ENCODE data around the gene MCRIP1. TPM values are rescaled to one million over a fixed set of nuclear protein-coding genes. Genes with fewer than 3 reads are reported as not detected.

MCRIP1 gene
- total and polyA plus RNA-seq, 7 donors: 37.0 to 129 (median 116) TPM

GRCh38 chr17:81814748-81815645, 18.1 kb downstream of the MCRIP1 start:
- Histone ChIP-seq H3K4me1 (no peaks in the 10 kb centered on the region), H3K27ac (no peak overlapping the region), H3K36me3 (no peaks in the 10 kb centered on the region), H3K9me3 (no peaks in the 10 kb centered on the region), H3K27me3 (peaks cover 2 to 68% (median 31%) of the 10 kb centered on the region in 3 donors), H3K4me3 (no peak overlapping the region)
- TF ChIP-seq, protein P1, sequence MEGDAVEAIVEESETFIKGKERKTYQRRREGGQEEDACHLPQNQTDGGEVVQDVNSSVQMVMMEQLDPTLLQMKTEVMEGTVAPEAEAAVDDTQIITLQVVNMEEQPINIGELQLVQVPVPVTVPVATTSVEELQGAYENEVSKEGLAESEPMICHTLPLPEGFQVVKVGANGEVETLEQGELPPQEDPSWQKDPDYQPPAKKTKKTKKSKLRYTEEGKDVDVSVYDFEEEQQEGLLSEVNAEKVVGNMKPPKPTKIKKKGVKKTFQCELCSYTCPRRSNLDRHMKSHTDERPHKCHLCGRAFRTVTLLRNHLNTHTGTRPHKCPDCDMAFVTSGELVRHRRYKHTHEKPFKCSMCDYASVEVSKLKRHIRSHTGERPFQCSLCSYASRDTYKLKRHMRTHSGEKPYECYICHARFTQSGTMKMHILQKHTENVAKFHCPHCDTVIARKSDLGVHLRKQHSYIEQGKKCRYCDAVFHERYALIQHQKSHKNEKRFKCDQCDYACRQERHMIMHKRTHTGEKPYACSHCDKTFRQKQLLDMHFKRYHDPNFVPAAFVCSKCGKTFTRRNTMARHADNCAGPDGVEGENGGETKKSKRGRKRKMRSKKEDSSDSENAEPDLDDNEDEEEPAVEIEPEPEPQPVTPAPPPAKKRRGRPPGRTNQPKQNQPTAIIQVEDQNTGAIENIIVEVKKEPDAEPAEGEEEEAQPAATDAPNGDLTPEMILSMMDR (IDR thresholded peaks at IDR 0.05): no peak
- TF ChIP-seq POLR2AphosphoS5 (IDR thresholded peaks at IDR 0.05) (no peak), EP300 (IDR thresholded peaks at IDR 0.05) (no peak)
- 56 to 76% methylated on average over 23 to 24 of the region's 24 CpGs for WGBS, 2 donors
- intact Hi-C loops (cut with DNase I): no loop called here
- no peak for DNase-seq

- no peak for TF ChIP-seq EP300 (IDR thresholded peaks at IDR 0.05)
- TF ChIP-seq POLR2AphosphoS5 (IDR thresholded peaks at IDR 0.05): no peak
- TF ChIP-seq, protein P1 (IDR thresholded peaks at IDR 0.05): no peak
- TF ChIP-seq POLR2A (IDR thresholded peaks at IDR 0.05): no peak
- H3K27me3 ChIP-seq: peaks cover 2 to 68% (median 26%) of the 10 kb centered on the region in 3 donors
- H3K27ac ChIP-seq: no peak overlapping the region
Measured at GRCh38 chr17:81813861-81814683, 19.0 kb downstream of the MCRIP1 start.

DNA sequence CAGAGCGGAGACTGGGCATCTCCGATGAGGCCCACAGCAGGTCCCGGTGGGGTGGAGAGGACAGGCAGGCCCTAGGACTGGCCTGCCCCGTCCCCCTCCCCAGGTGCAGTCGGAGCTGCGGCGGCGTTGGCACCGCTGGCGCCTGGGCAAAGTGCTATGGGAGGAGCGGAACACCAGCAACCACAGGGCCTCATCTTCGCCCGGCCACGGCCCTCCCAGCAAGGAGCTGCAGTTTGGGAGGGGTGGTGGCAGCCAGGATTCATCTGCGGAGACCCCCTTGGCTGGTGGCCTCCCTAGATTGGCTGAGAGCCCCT, 19.8 kb downstream of the MCRIP1 start:
- 85 to 92% methylated on average over 15 of the region's 15 CpGs for WGBS, 2 donors
- Histone ChIP-seq H3K9me3 (no peaks in the 10 kb centered on the region), H3K4me1 (no peaks in the 10 kb centered on the region), H3K27ac (no peak overlapping the region), H3K36me3 (no peaks in the 10 kb centered on the region), H3K4me3 (no peak overlapping the region), H3K27me3 (peaks cover 2 to 71% (median 26%) of the 10 kb centered on the region in 3 donors)
- no peak for TF ChIP-seq POLR2A (IDR thresholded peaks at IDR 0.05)
- no peak for TF ChIP-seq POLR2AphosphoS5 (IDR thresholded peaks at IDR 0.05)
- no peak for TF ChIP-seq EP300 (IDR thresholded peaks at IDR 0.05)
- TF ChIP-seq, protein P1 (IDR thresholded peaks at IDR 0.05): no peak
- DNase-seq: no peak
- intact Hi-C loops (cut with DNase I): no loop called here

More at GRCh38 chr17:81813861-81814683, 19.0 kb downstream of the MCRIP1 start:
- intact Hi-C loops (cut with DNase I): no loop called here
- WGBS, 2 donors: 92 to 93% methylated on average over 41 of the region's 41 CpGs
- Histone ChIP-seq H3K4me1 (no peaks in the 10 kb centered on the region), H3K9me3 (no peaks in the 10 kb centered on the region), H3K4me3 (no peak overlapping the region), H3K36me3 (no peaks in the 10 kb centered on the region)
- DNase-seq: no peak

- no peak for DNase-seq
- H3K4me3 ChIP-seq: no peak overlapping the region
- H3K4me1 ChIP-seq: no peaks in the 10 kb centered on the region
- H3K36me3 ChIP-seq: no peaks in the 10 kb centered on the region
- intact Hi-C loops (cut with DNase I): no loop called here
- 84 to 89% methylated on average over 45 of the region's 45 CpGs for WGBS, 2 donors
- no peaks in the 10 kb centered on the region for H3K9me3 ChIP-seq
- no peak for TF ChIP-seq POLR2AphosphoS5 (IDR thresholded peaks at IDR 0.05)
- TF ChIP-seq EP300 (IDR thresholded peaks at IDR 0.05): no peak
- no peak for TF ChIP-seq POLR2A (IDR thresholded peaks at IDR 0.05)
- TF ChIP-seq, protein P1 (IDR thresholded peaks at IDR 0.05): no peak
- peaks cover 2 to 76% (median 28%) of the 10 kb centered on the region in 3 donors for H3K27me3 ChIP-seq
- H3K27ac ChIP-seq: no peak overlapping the region
Measured at GRCh38 chr17:81812571-81813370, 20.3 kb downstream of the MCRIP1 start.
